IPS-NIHi7 (cell line): ENCODE measurements around the gene GORASP1.

ENCODE experiments used
- DNase-seq: peaks from one replicate; pipeline ENCODE4 v3.0.0; 2012; ENCODE audit warnings: mixed read lengths; ENCODE audit errors: extremely low spot score

The GORASP1 gene

GRCh38 chr3:39107388-39108199 is at the start of gene GORASP1, which contains the start of gene TTC21A:
Gene GORASP1, minus strand, starts transcription at chr3:39107627. Its CDS starts 86 bp downstream, at chr3:39107541.
Gene TTC21A, plus strand, starts transcription at chr3:39107680. Its CDS starts 158 bp downstream, at chr3:39107838.
- peak; percentile 93 for DNase-seq

- no peak for DNase-seq
Observed at GRCh38 chr3:39156421-39156820, 49.0 kb upstream of the GORASP1 start.

DNA sequence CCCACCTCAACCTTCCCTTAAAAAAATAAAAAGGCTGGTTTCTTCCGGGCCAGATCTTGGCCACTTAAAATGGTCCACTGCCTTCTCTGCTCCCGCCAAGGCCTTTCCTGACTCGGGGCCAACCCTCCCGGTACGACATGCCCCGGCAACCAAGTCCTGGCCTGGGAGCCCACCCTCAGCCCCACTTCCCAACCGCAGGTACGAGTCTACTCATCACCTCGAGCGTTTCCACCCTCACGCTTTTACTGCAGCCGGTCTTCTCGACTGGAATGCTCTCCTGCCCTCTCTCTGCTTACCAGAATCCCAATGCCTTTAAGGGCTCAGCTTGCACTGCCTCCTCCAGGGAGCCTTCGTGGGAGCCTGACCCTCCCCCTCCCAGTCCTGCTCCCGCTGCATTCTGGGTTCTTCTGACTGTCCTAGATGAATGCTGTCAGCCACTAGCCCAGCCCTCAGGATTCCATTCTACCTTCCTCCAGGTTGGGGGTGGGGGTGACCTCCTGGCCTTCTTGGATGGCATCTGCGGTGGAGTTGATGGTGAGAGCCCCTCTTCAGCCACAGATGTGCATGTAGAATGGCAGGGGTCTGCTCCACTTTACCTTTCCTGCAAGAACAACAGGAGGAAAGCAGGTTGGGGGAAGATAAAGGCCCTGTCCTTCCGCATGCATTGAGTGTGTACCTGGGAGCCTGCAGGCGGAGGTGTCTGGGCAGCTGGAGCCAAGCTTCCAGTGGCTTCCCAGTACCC is 47.0 kb upstream of the GORASP1 start:
- DNase-seq = peak; percentile 87

GRCh38 chr3:39153977-39154279 is 46.5 kb upstream of the GORASP1 start:
- no peak for DNase-seq

DNA sequence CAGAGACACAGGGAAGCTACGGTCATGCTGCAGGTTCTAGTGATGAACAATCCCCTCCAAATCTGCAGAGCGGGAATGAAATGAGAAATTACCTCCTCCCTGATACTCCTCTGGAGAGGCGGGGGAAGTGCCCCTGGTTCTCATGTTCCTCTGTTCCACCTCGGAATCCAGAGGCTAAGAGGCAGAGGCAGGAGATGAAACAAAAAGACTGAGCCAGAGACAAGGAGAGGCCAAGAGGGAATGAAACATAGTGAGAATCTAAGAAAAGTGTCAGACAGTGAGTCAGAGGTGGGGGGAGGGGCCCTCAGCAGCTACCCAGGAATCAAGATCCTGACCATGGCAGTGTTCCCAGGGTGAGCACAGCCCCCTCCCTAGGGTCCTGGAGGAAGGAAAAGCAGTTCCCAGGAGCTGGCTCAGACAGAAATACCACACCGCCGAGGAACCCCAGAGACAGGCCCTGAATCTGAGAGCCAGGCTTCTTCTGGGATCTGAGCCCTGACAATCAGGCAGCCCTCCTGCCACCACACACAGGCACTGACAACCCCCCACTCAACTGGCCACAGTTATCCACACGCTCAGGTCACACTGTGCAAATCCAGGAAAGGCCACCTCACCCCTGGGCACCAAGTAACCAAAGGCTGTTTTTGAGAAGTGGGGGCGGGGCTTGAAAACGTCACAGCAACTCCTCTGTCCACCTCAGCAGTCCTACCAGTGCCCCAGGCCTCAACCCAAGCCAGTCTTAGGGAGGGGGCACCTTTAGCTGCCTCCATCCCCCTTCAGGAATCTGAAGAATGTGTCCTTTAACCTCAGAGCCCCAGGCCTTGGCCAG is 43.6 kb upstream of the GORASP1 start:
- peak; percentile 65 for DNase-seq

- no peak for DNase-seq
Observed at GRCh38 chr3:39150148-39150802, 42.8 kb upstream of the GORASP1 start.

DNA sequence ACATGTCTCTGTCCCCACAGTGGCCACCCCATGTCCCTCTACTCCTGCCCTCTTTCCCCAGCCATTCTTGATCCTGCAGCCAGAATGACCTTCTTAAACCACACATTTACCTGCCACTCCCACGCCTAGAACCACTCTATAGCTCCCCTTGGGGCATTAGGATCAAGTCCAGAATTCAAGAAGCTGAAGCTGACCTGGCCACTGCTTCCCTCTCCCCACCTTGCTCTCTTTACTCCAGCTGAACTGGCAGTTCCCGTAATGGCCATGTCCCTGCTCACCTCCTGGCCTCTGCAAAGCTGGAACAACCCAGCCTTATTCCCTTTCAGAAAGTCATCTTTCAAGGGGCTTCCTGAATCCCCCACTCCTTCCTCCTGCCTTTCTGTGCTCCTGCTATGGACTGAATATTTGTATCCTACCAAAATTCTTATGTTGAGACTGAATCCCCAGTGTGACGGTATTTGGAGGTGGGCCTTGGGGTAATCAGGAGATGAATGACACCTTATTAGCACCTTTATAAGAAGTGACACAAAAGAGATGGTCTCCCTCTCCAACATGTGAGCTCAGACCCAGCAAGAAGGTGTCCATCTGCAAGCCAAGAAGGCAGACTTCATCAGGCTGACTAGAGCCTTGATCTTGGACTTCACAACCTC is 42.2 kb upstream of the GORASP1 start:
- no peak for DNase-seq

- no peak for DNase-seq
Observed at GRCh38 chr3:39149059-39149455, 41.6 kb upstream of the GORASP1 start.

GRCh38 chr3:39148435-39149058 is 41.1 kb upstream of the GORASP1 start:
- DNase-seq = no peak

- no peak for DNase-seq
Observed at GRCh38 chr3:39147711-39148434, 40.4 kb upstream of the GORASP1 start.

- DNase-seq = no peak
Observed at GRCh38 chr3:39146611-39147591, 39.5 kb upstream of the GORASP1 start.

- no peak for DNase-seq
Observed at GRCh38 chr3:39146083-39146501, 38.7 kb upstream of the GORASP1 start.

GRCh38 chr3:39144748-39145380 is 37.4 kb upstream of the GORASP1 start:
- DNase-seq = no peak

DNA sequence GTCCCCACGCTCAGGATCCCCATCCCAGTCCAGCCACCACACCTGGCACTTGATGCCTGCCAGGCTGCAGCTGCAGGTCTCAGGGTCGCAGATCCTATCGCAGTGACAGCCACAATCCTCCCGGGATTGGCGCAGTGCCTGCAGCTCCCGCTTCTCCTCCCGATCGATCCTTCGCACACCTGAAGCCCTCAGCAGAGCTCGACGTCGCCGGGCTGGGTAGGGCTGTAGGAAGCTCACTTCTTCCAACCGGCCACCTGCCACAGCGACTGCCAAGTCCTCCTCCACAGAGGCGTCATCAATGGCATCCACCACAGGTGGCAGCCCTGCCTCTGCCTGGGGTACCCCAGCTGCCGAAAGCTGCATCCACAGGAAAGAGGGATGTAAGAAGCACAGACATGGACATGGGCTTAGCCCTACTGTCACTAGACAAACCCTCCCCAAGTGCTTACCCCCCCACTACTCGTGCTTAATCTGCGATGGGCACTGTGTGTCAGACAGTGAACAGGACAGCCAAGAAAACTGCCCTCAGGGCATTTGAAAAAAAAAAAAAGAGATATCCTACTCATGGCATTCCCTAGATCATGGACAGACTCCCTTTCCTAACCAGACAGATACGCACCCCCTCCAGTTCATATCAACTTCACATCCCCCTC is 36.8 kb upstream of the GORASP1 start:
- no peak for DNase-seq

DNA sequence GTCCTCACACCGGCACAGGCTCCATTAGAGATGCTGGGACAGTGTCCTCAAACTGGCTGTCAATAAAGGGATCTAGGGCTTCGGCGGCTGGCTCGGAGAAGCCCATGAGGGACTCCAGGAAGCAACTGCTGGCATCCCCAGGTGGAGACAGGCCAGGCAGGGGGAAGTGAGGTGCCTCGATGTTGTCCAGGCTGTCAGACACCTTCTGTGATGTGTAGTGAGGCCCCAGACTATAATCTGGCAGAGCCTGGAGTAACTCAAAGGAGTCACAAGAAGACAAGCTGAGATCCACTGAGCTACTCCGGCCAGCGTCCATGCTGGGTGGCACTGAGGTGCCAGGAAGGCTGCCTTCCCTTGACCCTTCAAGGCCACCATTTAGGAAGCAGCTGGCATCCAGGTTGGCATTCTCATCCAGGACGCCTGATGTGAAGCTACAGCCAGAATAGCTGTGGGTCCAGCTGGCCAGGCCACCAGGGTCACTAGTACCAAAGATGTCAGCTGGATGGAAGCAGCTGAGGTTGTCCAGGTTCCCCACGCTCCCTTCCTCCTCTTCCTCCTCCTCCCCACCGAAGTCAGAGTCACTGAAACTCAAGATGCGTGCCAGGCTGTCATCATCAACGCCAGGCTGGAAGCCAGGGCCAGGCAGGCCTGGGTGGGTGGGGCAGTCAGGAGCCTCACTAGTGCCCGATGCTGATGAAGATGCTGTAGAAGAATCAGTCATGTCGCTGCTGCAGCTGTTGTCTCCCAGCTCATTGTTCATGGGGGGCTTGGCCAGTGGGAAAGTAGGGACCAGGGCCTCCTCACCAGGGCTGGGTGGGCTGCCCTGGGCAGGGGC is 35.8 kb upstream of the GORASP1 start:
- DNase-seq = no peak

GRCh38 chr3:39142067-39142466 is 34.6 kb upstream of the GORASP1 start:
- DNase-seq = no peak
